ENCODE measurements around the gene EEF1G. TPM values are rescaled to one million over a fixed set of nuclear protein-coding genes. Genes with fewer than 3 reads are reported as not detected.
A peak's percentile ranks its signal among the peaks of the same experiment; 100 is the strongest.

EEF1G gene
- total RNA-seq, 1 experiment from 2014 or later, result 1,855 TPM

DNA sequence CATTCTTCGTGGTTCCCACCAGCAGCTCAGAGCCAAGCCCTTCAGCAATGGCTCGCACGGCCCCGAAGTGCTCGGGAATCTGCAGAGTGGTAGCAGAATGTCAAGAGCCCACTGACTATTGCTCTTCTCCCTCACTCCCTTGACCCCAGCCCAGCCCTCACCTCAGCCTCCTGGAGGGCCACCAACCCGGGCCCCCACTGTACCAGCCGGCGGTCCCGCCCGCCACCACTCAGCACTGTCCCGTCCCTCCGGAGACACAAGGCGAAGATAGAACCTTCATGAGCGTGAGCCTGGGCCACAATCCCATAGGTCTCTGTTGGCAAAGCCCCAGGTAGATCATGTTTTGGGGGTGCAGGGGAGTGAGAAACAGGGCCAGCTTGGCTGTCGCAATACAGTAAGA is 32.2 kb upstream of the EEF1G start:
- CTCF ChIA-PET, result interaction anchor here (0.6 to 0.8 kb wide), 2 partner anchors 44 to 66 kb away, joined by 3 to 4 read pairs; partner anchors contain the start of gene LBHD1
- intact Hi-C loops (cut with micrococcal nuclease), result no loop called here
- Mint-ChIP-seq H3K4me3 (ENCODE audit: unreplicated experiment) (no peak overlapping the region), H3K4me1 (ENCODE audit: insufficient read depth, unreplicated experiment) (peaks cover 17% of the 10 kb centered on the region), H3K27me3 (ENCODE audit: insufficient read depth, unreplicated experiment) (no peaks in the 10 kb centered on the region), H3K36me3 (ENCODE audit: insufficient read depth, unreplicated experiment) (peaks cover 56% of the 10 kb centered on the region), H3K9me3 (ENCODE audit: unreplicated experiment) (no peaks in the 10 kb centered on the region), H3K27ac (ENCODE audit: low read depth, unreplicated experiment) (no peak overlapping the region)
- TF ChIP-seq, protein P1, sequence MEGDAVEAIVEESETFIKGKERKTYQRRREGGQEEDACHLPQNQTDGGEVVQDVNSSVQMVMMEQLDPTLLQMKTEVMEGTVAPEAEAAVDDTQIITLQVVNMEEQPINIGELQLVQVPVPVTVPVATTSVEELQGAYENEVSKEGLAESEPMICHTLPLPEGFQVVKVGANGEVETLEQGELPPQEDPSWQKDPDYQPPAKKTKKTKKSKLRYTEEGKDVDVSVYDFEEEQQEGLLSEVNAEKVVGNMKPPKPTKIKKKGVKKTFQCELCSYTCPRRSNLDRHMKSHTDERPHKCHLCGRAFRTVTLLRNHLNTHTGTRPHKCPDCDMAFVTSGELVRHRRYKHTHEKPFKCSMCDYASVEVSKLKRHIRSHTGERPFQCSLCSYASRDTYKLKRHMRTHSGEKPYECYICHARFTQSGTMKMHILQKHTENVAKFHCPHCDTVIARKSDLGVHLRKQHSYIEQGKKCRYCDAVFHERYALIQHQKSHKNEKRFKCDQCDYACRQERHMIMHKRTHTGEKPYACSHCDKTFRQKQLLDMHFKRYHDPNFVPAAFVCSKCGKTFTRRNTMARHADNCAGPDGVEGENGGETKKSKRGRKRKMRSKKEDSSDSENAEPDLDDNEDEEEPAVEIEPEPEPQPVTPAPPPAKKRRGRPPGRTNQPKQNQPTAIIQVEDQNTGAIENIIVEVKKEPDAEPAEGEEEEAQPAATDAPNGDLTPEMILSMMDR (IDR thresholded peaks at IDR 0.05; ENCODE audit: unreplicated experiment), result no peak
- POLR2A ChIA-PET, result interaction anchor here (2.9 kb wide), 1 partner anchor 14 kb away, joined by 11 read pairs; the partner anchor contains the start of gene TUT1
- BruUV-seq (replicated peaks), result no TSS peak
- DNase-seq (ENCODE audit: unreplicated experiment), result no peak

DNA sequence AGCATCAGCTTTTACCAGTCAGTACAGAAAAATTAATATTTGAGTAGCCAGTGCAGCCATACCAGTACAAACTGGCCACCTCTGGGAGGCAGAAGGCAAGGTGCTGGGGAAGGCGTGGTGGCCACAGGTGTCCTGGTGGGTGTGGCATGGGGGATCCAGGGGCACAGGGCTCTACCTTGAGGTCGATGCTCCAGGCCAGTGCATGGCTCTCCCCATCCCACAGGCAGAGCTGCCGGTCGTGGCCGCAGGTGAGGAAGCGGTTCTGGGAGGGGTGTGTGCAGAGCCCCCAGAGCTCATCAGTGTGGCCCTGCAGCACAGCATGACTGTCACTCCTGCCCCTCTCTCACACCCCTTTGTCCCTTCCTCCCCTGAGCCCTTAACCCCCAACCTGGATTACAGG is 31.8 kb upstream of the EEF1G start:
- CTCF ChIA-PET, result interaction anchor here (0.6 to 0.8 kb wide), 2 partner anchors 45 to 67 kb away, joined by 3 to 4 read pairs; partner anchors contain the start of gene LBHD1
- Mint-ChIP-seq H3K4me1 (ENCODE audit: insufficient read depth, unreplicated experiment) (peaks cover 17% of the 10 kb centered on the region), H3K36me3 (ENCODE audit: insufficient read depth, unreplicated experiment) (peaks cover 56% of the 10 kb centered on the region), H3K9me3 (ENCODE audit: unreplicated experiment) (no peaks in the 10 kb centered on the region), H3K27me3 (ENCODE audit: insufficient read depth, unreplicated experiment) (no peaks in the 10 kb centered on the region), H3K4me3 (ENCODE audit: unreplicated experiment) (no peak overlapping the region), H3K27ac (ENCODE audit: low read depth, unreplicated experiment) (no peak overlapping the region)
- TF ChIP-seq, protein P1 (IDR thresholded peaks at IDR 0.05; ENCODE audit: unreplicated experiment), result no peak
- POLR2A ChIA-PET, result interaction anchor here (2.9 kb wide), 1 partner anchor 14 kb away, joined by 11 read pairs; the partner anchor contains the start of gene TUT1
- BruUV-seq (replicated peaks), result no TSS peak
- no peak for DNase-seq (ENCODE audit: unreplicated experiment)
- intact Hi-C loops (cut with micrococcal nuclease), result no loop called here

DNA sequence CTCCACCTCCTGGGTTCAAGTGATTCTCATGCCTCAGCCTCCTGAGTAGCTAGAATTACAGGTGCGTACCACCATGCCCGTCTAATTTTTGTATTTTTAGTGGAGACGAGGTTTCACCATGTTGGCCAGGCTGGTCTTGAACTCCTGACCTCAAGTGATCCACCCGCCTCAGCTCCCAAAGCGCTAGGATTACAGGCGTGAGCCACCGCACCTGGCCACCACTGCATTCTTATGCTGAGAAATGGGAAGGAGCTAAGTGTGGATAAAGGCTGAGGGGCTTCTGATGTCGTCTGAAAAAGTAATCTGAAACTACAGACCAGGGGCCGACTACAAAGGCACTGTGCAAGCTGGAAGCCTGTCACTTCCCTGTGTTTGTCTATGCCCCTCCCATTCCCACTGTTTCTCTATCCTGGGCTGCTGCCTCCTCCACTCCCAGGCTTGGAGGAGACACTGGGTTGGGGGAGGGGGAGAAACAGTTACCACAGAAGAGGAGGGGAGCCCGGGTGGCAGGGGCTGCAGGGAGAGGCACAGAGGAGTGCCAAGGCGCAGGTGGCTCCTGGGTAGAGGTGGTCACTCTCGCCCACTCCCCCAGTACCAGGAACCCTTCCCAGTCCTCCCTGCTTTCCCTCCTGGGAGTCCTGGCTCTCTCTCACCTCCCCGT is 30.9 kb upstream of the EEF1G start:
- H3K27me3 Mint-ChIP-seq (ENCODE audit: insufficient read depth, unreplicated experiment), result no peaks in the 10 kb centered on the region
- H3K27ac Mint-ChIP-seq (ENCODE audit: low read depth, unreplicated experiment), result no peak overlapping the region
- no peak for DNase-seq (ENCODE audit: unreplicated experiment)
- ChIA-PET CTCF (interaction anchor here (0.6 to 2.1 kb wide), 4 partner anchors 9 to 70 kb away, joined by 3 to 7 read pairs (median 3); partner anchors contain the start of gene ROM1), POLR2A (interaction anchor here (1.4 to 2.9 kb wide), 2 partner anchors 13 to 52 kb away, joined by 3 to 11 read pairs; partner anchors contain the start of gene TUT1)
- no TSS peak for BruUV-seq (replicated peaks)
- H3K4me3 Mint-ChIP-seq (ENCODE audit: unreplicated experiment), result no peak overlapping the region
- peaks cover 58% of the 10 kb centered on the region for H3K36me3 Mint-ChIP-seq (ENCODE audit: insufficient read depth, unreplicated experiment)
- TF ChIP-seq, protein P1 (IDR thresholded peaks at IDR 0.05; ENCODE audit: unreplicated experiment), result no peak
- peaks cover 22% of the 10 kb centered on the region for H3K4me1 Mint-ChIP-seq (ENCODE audit: insufficient read depth, unreplicated experiment)
- H3K9me3 Mint-ChIP-seq (ENCODE audit: unreplicated experiment), result no peaks in the 10 kb centered on the region
- intact Hi-C loops (cut with micrococcal nuclease), result no loop called here

DNA sequence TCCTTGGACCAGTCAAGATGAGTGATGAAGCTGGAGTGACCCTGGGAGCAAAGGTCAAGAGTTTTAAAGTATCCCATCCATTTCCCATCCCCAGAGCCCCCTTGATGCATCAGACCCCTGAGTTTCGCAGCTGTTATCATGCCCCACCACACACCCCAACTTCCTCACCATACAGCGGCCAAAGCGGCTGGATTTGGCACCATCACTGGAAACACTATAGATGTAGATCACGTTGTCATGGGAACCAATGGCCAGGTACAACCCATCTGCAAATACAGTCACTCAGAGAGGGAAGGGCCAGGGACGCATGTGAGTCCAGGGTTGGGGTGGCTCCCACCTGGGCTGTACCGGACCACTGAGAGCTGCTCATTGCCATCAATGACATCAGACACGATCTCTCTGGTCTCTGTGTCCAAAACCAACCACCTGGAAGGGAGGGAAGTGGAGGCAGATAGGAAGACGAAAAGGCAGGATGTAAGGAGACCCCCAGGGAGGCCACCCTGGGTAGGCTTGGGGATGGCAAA is 30.1 kb upstream of the EEF1G start:
- ChIA-PET POLR2A (interaction anchor here (0.6 to 5.2 kb wide), 4 partner anchors 12 to 51 kb away, joined by 3 to 152 read pairs (median 8); partner anchors contain the start of gene TUT1), CTCF (interaction anchor here (0.5 to 2.1 kb wide), 9 partner anchors 8 to 1747 kb away, joined by 3 to 7 read pairs (median 3); partner anchors contain the start of genes LBHD1 and ROM1)
- Mint-ChIP-seq H3K27ac (ENCODE audit: low read depth, unreplicated experiment) (no peak overlapping the region), H3K9me3 (ENCODE audit: unreplicated experiment) (no peaks in the 10 kb centered on the region), H3K36me3 (ENCODE audit: insufficient read depth, unreplicated experiment) (peaks cover 66% of the 10 kb centered on the region), H3K27me3 (ENCODE audit: insufficient read depth, unreplicated experiment) (no peaks in the 10 kb centered on the region), H3K4me1 (ENCODE audit: insufficient read depth, unreplicated experiment) (peaks cover 30% of the 10 kb centered on the region), H3K4me3 (ENCODE audit: unreplicated experiment) (peak overlapping the region; percentile 28)
- intact Hi-C loops (cut with micrococcal nuclease), result no loop called here
- TF ChIP-seq, protein P1 (IDR thresholded peaks at IDR 0.05; ENCODE audit: unreplicated experiment), result no peak
- no TSS peak for BruUV-seq (replicated peaks)
- no peak for DNase-seq (ENCODE audit: unreplicated experiment)
